ENCODE measurements around the gene UQCRC2.
A peak's percentile ranks its signal among the peaks of the same experiment; 100 is the strongest.
"Not testable (repeated sequence)": the region's sequence is repeated elsewhere in the genome, so short reads cannot be mapped to it uniquely, and the experiment has no call there.

Gene UQCRC2

DNA sequence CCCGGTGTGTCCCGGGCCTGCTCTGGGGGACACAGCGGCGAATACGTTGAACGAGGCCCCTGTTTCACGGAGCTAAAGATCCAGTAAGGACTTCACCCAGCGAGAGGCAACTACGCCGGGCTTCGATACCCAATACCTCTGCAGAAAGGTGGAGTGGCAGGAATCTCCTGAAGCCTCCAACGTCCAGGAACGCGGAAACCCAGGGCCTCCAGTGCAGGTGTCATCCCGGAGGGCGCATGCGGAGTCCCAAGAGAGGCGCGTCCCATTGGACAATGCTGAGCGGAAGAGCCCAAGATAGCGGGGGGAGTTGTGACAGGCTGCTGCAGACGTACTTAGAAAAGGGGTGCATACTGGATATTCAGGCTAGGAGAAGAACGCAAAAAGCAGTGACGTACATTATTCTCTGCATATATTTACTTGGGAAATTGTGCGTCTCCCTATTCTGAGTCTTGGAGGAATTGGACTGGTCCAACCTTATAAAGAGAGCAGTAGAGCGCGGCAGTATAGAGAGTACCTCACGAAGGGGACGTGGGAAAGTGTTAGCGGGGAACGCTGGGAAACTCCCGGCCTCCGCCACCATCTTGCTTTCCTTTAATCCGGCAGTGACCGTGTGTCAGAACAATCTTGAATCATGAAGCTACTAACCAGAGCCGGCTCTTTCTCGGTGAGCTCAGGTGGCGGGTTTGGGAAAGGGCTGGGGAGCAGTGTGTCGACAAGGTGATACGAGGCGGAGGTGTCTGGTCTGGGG is at the start of gene UQCRC2:
UQCRC2 (plus strand) TSS at position 569 of the 748 bp plus-strand sequence; CDS start at position 632, 63 bp downstream.
- peak; percentile 61 to 67 for DNase-seq (ENCODE audit: low read depth in 2 of 2)

DNA sequence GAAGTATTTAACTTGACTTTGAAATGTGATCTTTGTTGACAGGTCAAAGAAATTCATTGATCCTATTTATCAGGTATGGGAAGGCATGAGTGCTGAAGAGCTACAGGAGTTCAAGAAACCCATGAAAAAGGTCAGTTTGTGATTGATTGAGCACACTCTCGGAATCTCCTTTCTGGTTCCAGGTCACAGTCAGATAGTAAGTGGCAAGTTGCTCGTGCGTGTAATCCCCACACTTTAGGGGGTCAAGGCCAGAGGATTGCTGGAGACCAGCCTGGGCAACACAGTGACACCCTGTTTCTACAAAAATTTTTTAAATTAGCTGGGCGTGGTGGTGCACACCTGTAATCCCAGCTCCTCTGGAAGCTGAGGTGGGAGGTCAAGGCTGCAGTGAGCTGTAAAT is 20.5 kb upstream of the UQCRC2 start:
- DNase-seq (ENCODE audit: low read depth in 2 of 2) = not testable (repeated sequence)

DNA sequence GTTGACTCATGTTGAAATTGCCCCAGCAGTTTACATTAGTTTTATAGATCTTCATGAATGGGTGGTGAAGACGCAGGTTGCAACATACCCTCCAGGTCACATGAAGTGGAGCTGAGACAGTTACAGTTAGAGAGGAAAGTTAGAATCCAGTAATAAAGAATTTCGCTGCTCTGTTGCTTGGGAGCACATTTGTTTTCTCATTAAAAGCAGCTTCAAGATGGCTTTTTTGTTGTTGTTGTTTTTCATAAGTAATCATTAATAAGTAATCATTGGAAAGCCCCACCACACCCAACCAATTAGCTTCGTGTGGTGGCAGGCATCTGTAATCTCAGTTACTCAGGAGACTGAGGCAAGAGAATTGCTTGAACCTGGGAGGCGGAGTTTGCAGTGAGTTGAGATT is 19.8 kb upstream of the UQCRC2 start:
- DNase-seq (ENCODE audit: low read depth in 2 of 2) = not testable (repeated sequence)

DNA sequence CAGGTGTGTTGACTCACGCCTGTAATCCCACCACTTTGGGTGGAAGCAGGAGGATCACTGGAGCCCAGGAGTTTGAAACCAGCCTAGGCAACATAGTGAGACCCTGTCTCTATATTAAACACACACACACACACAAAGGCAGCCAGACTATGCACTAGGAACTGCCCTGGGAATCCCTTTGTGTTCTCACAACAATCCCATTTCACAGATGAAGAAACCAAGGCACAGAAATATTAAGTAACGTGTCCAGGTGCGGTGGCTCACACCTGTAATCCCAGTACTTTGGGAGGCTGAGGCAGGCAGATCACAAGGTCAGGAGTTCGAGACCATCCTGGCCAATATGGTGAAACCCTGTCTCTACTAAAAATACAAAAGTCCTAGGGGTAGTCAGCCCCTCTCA is 19.4 kb upstream of the UQCRC2 start:
- DNase-seq (ENCODE audit: low read depth in 2 of 2) = not testable (repeated sequence)

DNA sequence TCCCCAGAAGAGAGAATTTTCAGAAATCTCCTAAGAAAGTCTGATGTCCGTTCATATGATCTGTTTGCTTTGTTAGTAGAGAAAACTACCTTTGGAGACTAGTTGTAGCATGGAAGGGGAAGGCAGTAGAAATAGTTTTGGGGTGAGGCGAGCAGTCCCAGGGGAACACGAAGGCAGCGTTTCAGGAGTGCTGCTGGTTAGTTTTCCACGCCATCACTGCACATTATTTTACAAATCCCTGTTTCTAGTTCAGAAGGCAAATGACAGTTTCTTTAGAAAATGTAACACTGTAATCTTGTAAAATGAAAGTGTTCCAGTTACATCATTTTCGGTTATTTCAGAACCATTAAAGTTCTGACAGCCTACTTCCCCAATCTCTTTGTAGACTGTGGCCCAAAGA is 16.9 kb upstream of the UQCRC2 start:
- not testable (repeated sequence) for DNase-seq (ENCODE audit: low read depth in 2 of 2)

DNA sequence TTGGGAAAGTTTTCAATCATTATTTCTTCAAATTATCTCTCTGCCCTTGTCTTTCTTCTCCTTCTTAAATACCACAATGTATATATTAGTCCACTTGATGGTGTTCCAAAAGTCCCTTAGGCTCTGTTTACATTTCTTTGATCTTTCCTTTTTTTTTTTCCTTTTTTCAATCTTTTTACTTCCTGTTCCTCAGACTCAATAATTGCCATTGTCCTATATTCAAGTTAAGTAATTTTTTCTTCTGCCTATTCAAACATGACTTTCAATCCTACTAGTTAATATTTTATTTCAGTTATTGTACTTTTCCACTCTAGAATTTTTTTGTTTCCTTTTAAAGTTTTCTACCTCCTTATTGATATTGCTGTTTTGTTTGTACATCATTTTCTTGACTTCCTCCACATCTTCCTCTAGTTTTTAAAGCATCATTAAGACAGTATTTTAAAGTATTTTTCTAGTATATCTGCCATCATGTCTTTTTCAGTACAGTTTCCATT is 15.8 kb upstream of the UQCRC2 start:
- DNase-seq (ENCODE audit: low read depth in 2 of 2) = no peak

DNA sequence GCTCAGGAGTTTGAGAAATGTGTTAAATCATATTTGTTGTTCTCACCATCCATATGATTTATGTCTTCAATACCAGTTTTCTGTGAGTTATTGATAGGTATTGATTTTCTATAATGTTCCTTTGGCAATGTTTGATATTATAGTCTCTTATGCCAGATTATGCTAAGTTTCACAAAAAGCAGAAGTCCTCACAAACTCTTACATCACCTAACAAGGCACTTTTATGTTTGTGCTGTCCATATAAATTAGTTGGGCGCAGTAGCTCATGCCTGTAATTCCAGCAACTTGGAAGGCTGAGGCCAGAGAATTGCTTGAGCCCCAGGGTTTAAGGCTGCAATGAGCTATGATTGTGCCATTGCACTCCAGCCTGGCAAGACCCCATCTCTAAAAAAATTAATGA is 12.6 kb upstream of the UQCRC2 start:
- DNase-seq (ENCODE audit: low read depth in 2 of 2) = no peak

DNA sequence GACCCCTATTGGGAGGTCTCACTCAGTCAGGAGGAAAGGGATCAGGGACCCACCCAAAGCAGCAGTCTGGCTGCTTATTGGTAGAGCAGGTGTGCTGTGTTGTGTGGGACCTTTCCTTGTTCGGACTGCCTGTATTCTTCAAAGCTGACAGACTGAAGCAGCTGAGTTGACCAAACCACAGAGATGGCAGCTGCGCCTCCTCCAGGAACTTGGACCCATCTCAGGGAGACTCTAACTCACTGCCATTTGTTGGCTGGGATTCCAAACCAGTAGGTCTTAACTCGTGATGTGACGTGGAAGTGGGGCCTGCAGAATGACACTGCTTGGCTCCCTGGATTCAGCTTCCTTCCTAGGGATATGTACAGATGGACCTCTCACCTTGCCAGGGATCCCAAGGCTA is 9.6 kb upstream of the UQCRC2 start:
- DNase-seq (ENCODE audit: low read depth in 2 of 2) = no peak

DNA sequence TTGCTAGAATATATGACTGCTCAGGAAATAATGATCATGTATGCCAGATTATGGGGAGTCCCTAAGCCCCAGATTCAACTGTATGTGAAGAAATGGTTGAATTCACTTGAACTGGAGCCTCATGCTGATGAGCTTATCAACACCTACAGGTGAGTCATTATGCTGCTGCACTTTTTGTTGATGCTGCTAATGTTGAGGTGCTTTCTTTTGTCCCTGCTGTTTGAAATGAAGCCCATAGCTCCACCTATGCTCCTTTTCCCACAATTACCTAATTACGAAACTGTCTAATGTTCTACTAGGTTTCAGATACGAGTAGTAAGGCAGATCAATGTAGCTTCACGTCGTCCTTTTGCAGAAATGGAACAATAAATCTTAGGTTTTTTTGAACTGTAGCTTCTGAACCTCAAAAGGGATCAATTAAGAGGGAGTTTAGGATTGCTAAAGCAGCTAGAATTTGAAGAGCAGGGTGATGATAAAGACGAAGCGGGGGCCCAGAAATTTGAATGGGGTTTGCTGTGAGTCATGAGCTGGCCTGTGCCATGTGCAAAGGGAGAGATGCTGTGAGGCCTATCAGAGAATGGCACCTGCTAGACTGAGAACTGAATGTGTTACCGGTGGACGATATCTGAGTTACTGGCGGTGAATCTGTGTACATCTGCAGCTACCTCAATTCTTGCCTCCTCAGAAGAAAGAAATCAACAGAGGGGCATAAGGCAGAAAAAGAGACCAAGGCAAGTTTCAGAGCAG is 6.1 kb upstream of the UQCRC2 start:
- no peak for DNase-seq (ENCODE audit: low read depth in 2 of 2)

DNA sequence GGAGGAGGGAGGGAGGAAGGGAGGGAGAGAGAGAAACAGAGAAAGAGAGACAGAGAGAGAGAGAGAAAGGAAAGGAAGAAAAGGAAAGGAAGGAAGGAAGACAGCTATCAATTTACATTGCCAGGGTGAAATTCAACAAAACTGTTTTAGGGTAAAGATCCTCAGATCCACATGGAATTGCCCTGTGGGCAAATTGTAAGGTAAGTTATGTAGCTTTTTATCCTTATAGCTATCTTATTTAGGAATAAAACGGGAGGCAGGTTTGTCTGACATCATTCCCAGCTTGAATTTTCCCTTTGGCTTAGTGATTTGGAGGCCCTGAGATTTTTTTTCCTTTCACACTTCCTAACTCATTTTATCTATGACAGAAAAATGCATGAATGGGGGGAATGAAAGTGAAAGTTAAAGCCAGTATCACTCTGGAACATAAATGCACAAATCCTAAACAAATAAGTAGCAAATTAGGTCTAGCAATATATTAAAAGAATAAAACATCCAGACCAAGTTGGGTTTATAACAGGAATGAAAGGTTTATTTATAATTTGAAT is 3.4 kb upstream of the UQCRC2 start:
- no peak for DNase-seq (ENCODE audit: low read depth in 2 of 2)

DNA sequence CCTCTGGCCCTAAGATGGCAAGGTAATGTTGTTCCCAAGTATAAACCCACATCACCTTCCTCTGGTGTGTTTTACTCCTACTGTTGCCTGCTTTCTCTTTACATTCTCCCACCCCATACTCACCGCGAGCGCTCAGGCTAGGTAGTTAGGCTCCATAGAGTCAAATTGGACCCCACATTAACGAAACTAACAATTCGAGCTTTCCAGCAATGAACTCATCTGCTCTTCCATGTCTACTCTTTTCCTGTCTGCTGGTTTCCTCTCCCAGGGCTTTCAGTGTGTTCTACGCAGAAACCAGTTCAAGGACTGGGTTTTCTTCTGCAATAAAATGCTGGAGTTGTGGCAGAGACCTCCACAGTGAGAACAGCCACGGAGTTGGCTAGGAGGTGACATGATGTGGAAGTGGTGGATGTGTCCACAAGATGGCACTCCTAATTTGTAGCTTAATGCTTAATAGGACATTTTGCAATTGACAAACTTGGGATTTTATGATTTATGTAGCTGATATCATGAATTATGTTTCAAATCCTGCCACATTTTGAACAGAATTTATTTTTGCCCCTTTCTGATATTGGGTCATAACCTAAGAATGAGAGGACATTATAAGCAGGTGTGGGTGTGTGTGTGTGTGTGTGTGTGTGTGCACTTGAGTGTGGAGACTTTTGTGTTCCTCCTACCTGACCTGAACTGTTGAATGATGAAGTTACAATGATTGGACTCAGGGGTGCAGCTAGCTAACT is 2.2 kb upstream of the UQCRC2 start:
- no peak for DNase-seq (ENCODE audit: low read depth in 2 of 2)

DNA sequence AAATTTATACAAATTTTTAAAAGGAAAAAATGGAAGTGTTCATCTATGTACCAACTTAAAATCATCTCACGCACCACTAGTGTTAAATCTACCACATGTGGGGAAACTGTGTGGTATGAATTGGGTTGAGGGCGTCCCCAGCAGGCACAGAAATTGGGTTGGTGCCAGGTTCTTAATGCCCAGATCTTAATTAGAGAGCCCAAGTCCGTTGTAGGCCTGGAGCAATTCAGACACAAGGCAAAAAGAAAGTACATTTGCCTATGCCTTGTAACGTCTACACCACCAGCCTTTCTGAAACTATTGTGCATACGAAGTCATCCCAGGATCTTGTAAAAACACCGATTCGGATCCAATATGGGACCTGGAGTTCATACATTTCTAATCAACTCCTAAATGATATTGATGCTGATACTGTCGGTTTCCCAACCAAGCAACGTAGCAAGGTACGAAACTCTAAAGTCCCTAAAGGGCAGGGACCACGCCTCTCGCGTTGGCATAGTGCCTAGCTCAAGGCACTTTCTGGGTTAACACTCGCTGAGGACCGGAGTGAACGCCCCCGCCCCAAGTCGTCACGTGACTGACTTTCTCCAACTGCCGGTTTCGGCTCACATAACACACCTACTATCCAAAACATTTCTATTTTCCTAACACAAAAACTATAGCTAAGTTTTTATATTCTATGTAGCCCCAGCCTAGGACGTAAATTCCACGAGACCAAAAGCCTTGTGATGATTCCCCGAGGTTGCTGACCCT is 945 bp upstream of the UQCRC2 start:
- DNase-seq (ENCODE audit: low read depth in 2 of 2) = peak; percentile 33 to 54

DNA sequence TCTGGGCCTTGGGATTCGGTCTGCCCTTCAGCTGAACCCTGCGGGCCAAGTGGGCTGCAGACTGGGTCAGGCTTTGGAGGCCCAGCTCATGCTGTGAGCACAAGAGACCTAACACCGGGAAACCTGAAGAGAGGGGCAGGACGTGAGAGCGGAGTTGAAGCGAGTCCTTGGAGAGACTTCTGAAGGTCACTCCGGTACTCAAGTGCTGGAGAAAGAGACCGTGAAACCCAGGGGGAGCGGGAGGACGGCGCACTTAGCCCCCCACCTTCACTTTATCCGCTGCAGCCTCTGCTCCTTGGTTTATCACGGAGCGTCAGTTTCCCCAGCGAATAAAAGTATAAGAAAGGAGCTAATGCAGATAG is 361 bp downstream of the UQCRC2 start:
- peak in 1 of 2 donors; percentile 10 for DNase-seq (ENCODE audit: low read depth in 2 of 2)

DNA sequence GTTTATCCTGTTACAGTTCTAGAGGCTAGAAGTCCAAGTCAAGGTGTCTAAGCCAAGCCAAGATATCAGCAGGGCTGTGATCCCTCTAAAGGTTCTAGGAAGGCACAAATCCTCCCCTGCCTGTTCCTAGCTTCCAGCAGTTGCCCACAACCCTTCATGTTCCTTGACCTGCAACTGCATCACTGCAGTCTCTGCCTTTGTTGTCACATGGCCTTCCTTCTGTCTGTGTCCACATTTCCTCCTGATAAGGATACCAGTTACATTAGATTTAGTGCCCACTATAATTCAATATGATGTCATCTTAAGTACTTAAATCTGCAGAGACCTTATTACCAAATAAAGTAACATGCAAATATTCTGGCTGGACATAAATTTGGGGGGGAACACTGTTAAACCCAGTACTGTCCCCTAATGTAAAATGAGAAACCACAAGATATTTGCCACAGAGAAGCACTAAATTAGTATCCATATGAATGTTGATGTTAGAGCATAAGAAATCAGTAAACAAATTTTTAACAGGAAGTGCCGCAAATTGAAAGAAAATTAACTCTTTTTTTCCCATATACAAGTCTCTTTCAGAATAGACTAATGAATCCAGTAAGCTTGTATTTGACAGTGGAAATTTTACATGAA is 4.7 kb downstream of the UQCRC2 start:
- DNase-seq (ENCODE audit: low read depth in 2 of 2) = no peak

DNA sequence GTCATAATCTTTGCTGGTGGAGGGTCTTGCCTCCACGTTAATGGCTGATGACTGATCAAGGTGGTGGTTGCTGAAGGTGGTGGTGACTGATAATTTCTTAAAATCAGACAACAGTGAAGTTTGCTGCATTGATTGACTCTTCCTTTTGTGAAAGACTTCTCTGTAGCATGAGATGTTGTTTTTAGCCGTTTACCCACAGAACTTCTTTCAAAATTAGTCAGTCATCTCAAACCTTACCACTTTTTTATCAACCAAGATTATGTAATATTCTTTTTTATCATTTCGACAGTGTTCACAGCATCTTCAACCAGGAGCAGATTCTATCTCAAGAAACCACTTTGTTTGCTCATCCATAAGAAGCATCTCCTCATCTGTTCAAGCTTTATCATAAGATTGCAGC is 5.9 kb downstream of the UQCRC2 start:
- no peak for DNase-seq (ENCODE audit: low read depth in 2 of 2)

DNA sequence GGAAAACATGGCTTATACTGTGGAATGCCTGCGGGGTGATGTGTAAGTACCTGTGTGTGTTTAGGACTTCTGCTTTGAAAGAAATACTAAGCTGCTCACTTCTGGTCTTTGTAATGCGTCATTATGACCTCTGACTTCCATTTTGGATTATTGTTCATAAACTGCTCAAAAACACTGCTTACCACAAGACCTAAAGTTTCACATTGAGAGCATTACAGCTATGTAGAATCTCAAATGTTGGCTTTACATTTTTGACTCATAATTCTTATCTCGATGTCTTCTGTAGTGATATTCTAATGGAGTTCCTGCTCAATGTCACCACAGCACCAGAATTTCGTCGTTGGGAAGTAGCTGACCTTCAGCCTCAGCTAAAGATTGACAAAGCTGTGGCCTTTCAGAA is 9.3 kb downstream of the UQCRC2 start:
- DNase-seq (ENCODE audit: low read depth in 2 of 2) = no peak

DNA sequence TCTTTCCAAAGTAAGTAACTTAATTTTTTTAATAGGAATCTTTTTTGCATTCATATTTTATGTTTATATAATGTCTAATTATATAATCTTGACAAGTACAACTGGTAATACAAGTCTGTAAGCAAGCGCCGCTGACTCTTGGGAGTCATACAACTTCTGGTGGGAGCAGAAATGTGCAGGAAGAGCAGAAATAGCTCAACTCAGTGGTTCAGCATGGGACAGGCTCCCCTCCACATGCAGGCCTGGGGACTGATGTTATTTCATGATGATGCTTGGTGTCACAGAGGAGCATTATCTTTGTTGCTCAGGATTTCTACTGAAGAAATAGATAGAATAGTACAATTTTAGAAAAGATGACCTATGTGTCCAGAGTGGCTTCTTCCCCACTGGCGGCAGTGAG is 10.7 kb downstream of the UQCRC2 start:
- DNase-seq (ENCODE audit: low read depth in 2 of 2) = no peak

DNA sequence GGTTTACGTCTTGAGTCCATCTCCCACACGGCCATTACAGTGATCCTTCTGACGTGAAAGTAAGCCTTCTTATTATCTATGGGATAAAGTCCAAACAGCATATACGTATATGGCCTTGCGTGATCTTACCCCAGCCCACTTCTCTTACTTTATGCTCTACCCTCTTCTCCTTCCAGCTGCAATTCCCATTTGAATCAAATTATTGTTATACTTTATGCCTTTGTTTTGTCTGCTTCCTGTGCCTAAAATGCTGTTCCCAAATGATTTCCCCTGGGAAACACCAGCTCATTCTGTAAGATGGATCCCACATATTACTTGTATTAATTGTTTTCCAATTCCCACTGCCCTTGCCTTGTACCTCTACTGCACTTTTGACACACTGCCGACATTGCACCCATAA is 11.2 kb downstream of the UQCRC2 start:
- no peak for DNase-seq (ENCODE audit: low read depth in 2 of 2)

DNA sequence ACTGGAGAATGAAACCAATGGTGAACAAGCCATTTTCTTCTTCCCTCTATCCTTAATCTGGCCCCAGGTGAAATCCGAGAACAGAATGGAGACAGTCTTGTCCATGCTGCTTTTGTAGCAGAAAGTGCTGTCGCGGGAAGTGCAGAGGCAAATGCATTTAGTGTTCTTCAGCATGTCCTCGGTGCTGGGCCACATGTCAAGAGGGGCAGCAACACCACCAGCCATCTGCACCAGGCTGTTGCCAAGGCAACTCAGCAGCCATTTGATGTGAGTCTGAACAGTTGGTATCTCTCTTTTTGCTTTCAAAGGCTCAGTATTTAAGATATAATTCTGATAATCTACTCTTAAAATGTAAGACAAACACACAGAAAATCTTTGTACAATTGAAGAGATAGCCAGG is 18.7 kb downstream of the UQCRC2 start:
- no peak for DNase-seq (ENCODE audit: low read depth in 2 of 2)

DNA sequence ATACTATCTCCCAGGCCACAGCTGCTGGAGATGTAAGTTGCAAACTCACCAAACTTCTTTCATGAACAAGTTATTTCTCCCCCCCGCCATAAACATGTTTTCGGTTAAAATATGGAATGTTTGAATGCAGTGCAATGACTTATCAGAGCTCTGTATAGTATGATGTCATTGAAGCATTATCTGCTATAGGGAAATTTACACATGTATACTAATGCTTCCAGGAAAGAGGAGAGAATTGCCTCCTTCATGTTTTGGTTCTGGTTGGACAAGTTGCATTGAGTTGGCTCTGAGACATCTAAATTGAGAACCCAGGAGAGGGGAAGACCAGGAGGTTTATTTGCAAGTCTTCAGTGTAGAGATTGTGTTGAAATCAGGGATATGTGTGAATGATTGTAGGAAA is 20.8 kb downstream of the UQCRC2 start:
- DNase-seq (ENCODE audit: low read depth in 2 of 2) = no peak

DNA sequence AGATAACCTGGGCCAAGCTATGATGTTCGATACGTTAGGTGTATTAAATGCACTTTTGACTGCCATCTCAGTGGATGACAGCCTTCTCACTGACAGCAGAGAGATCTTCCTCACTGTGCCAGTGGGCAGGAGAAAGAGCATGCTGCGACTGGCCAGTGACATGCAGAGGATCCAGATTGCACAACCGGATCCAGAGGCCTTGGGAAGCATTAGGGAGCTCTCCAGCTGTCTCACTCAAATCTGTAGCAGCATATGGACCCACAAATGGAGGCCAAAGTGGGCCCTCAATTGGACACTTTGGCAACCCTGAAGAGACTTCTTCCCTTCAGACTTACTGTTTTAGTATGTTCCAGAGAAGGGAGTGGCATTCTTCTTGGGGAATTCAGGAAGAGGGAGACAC is 26.9 kb downstream of the UQCRC2 start:
- DNase-seq (ENCODE audit: low read depth in 2 of 2) = no peak

All from stimulated activated CD4-positive, alpha-beta T cell treated with anti-CD3 and anti-CD28 coated beads, Interleukin-1b, Interleukin-23, amount 100 ng/mL, for 1 hour (primary cell).